BE2C (cell line): ENCODE data around the gene CIZ1.

ENCODE experiments used
- DNase-seq: peaks from one replicate; pipeline ENCODE4 v3.0.0-alpha.2; 2020
- H3K27me3 ChIP-seq: fragments of 250-450 bp; sonication (Bioruptor Pico); 2 replicates; pipeline ENCODE4 v1.5.1; 2020; ENCODE audit warnings: mild to moderate bottlenecking
- H3K36me3 ChIP-seq: fragments of 250-450 bp; sonication (Bioruptor Pico); 2 replicates; pipeline ENCODE4 v1.5.1; 2020; ENCODE audit warnings: mild to moderate bottlenecking
- H3K4me1 ChIP-seq: fragments of 250-450 bp; sonication (Bioruptor Pico); 2 replicates; pipeline ENCODE4 v1.5.1; 2020
- H3K4me3 ChIP-seq: 2 replicates; pipeline ENCODE4 v1.5.1; 2011; ENCODE audit warnings: low read depth, low read length
- H3K9me3 ChIP-seq: fragments of 250-450 bp; sonication (Bioruptor Pico); 2 replicates; pipeline ENCODE4 v1.5.1; 2020
- TF ChIP-seq, protein P1 (sequence below): IDR thresholded peaks from 2 replicates; pipeline ENCODE4 v1.5.1; 2012; ENCODE audit warnings: mild to moderate bottlenecking, low read depth, low read length

The CIZ1 gene

DNA sequence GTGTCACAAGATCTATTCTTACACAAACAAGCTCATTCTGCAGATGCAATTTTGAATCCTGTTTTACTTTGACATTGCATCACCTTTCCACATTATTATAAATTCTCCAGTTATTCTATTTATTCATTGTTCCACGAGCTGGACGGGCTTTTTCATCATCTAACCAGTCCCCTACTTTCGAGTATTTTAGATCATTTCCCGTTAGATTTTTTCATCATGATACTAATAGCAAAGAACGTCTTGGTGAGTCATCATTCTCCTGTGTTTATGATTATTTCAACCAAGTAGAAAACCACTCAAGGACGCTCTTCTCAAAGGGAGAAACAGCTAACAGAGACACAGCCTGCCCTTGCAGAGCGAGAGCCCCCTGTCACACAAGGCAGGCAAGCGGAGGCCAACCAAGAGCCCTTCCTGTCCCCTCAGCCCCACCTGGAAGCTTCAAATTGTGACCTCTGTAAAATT, 16.2 kb downstream of the CIZ1 start:
- TF ChIP-seq, protein P1, sequence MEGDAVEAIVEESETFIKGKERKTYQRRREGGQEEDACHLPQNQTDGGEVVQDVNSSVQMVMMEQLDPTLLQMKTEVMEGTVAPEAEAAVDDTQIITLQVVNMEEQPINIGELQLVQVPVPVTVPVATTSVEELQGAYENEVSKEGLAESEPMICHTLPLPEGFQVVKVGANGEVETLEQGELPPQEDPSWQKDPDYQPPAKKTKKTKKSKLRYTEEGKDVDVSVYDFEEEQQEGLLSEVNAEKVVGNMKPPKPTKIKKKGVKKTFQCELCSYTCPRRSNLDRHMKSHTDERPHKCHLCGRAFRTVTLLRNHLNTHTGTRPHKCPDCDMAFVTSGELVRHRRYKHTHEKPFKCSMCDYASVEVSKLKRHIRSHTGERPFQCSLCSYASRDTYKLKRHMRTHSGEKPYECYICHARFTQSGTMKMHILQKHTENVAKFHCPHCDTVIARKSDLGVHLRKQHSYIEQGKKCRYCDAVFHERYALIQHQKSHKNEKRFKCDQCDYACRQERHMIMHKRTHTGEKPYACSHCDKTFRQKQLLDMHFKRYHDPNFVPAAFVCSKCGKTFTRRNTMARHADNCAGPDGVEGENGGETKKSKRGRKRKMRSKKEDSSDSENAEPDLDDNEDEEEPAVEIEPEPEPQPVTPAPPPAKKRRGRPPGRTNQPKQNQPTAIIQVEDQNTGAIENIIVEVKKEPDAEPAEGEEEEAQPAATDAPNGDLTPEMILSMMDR = no peak
- Histone ChIP-seq H3K4me1 (peaks cover 17% of the 10 kb centered on the region), H3K27me3 (no peaks in the 10 kb centered on the region), H3K9me3 (no peaks in the 10 kb centered on the region), H3K4me3 (no peak overlapping the region), H3K36me3 (peaks cover 49% of the 10 kb centered on the region)
- no peak for DNase-seq

- Histone ChIP-seq H3K9me3 (no peaks in the 10 kb centered on the region), H3K4me1 (peaks cover 17% of the 10 kb centered on the region)
Measured at GRCh38 chr9:128174062-128174461, 17.3 kb downstream of the CIZ1 start.

GRCh38 chr9:128169925-128170324, 21.4 kb downstream of the CIZ1 start:
- no peaks in the 10 kb centered on the region for H3K9me3 ChIP-seq
- H3K4me1 ChIP-seq = no peaks in the 10 kb centered on the region
- peaks cover 47% of the 10 kb centered on the region for H3K36me3 ChIP-seq
- DNase-seq = no peak
- TF ChIP-seq, protein P1 = no peak
- H3K4me3 ChIP-seq = no peak overlapping the region
- H3K27me3 ChIP-seq = no peaks in the 10 kb centered on the region

More at GRCh38 chr9:128174062-128174461, 17.3 kb downstream of the CIZ1 start:
- no peak for DNase-seq
- no peaks in the 10 kb centered on the region for H3K27me3 ChIP-seq
- no peak overlapping the region for H3K4me3 ChIP-seq
- TF ChIP-seq, protein P1 = no peak
- H3K36me3 ChIP-seq = peaks cover 47% of the 10 kb centered on the region

DNA sequence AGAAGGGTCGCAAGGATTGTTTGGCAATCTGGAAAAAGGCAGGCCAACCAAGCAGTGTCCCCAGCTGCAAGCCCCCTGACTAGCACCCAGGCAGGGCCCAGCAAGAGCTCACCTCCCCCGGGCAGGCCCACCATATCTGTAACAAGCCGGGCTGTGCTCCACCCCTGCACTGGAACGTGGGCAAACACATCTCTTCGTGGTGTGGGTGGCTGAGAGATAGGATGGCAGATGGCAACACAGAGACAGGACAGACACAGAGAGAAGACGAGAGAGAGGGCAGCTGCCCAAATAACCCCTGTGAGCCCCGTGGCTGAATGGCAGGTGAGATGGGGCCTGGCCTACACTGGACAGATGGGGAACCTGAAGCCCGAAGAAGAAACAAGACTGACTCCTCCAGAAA, 21.9 kb downstream of the CIZ1 start:
- TF ChIP-seq, protein P1 = no peak
- no peak for DNase-seq
- Histone ChIP-seq H3K4me3 (no peak overlapping the region), H3K4me1 (no peaks in the 10 kb centered on the region), H3K27me3 (no peaks in the 10 kb centered on the region), H3K36me3 (peaks cover 49% of the 10 kb centered on the region), H3K9me3 (no peaks in the 10 kb centered on the region)

GRCh38 chr9:128168731-128169308, 22.6 kb downstream of the CIZ1 start:
- Histone ChIP-seq H3K36me3 (peaks cover 51% of the 10 kb centered on the region), H3K9me3 (no peaks in the 10 kb centered on the region), H3K4me1 (no peaks in the 10 kb centered on the region), H3K4me3 (no peak overlapping the region), H3K27me3 (no peaks in the 10 kb centered on the region)
- no peak for DNase-seq
- TF ChIP-seq, protein P1 = no peak

GRCh38 chr9:128167209-128167608, 24.2 kb downstream of the CIZ1 start:
- Histone ChIP-seq H3K36me3 (peaks cover 63% of the 10 kb centered on the region), H3K9me3 (no peaks in the 10 kb centered on the region), H3K4me1 (no peaks in the 10 kb centered on the region), H3K27me3 (no peaks in the 10 kb centered on the region), H3K4me3 (no peak overlapping the region)
- no peak for DNase-seq
- TF ChIP-seq, protein P1 = no peak
